PC-9 (cell line): Measurements from ENCODE around the gene NACC2. TPM values are rescaled to one million over a fixed set of nuclear protein-coding genes. Genes with fewer than 3 reads are reported as not detected.

Experiments used
- BruUV-seq: library from RNA; stranded (reverse); fragments of 400-500 nt; replicated peaks from 2 replicates; lab custom pipeline; 2021; lab: Mats Ljungman, UMichigan
- CTCF ChIA-PET: fragments of 300-600 bp; sonication (Branson Sonifier 250); formaldehyde crosslinking; loops from one replicate; lab custom pipeline; 2022; ENCODE audit warnings: antibody characterized with exemption; lab: Charles Lee
- POLR2A ChIA-PET: fragments of 300-600 bp; sonication (Branson Sonifier 250); formaldehyde crosslinking; loops from one replicate; lab custom pipeline; 2022; ENCODE audit warnings: antibody characterized with exemption; ENCODE audit not compliant: unreplicated experiment; lab: Charles Lee
- DNase-seq, 2 experiments: peaks; one replicate each; pipeline versions ENCODE4 v3.0.0 to v3.0.0-alpha.2; 2015 to 2022; ENCODE audit warnings: mixed read lengths in 1 of 2
- H2AFZ ChIP-seq: fragments of 200-600 bp; sonication (generic); 2 replicates; pipeline ENCODE4 v1.8.1; 2017; ENCODE audit warnings: antibody characterized with exemption
- H3F3A ChIP-seq: fragments of 200-600 bp; sonication (generic); 2 replicates; pipeline ENCODE4 v1.8.1; 2017; ENCODE audit warnings: antibody characterized with exemption, mild to moderate bottlenecking, low read depth; ENCODE audit not compliant: insufficient read depth
- H3K27ac ChIP-seq: fragments of 200-600 bp; sonication (generic); 2 replicates; pipeline ENCODE4 v1.6.1; 2016; ENCODE audit warnings: mixed run types
- H3K27me3 ChIP-seq: fragments of 200-600 bp; sonication (generic); 2 replicates; pipeline ENCODE4 v1.6.1; 2016; ENCODE audit warnings: low read depth, mixed run types; ENCODE audit not compliant: insufficient read depth
- H3K36me3 ChIP-seq: fragments of 200-600 bp; sonication (generic); 2 replicates; pipeline ENCODE4 v1.6.1; 2016; ENCODE audit warnings: low read depth, mixed run types
- H3K4me1 ChIP-seq: fragments of 200-600 bp; sonication (generic); replicated peaks from 2 replicates; pipeline ENCODE4 v1.6.1; 2016; ENCODE audit warnings: mixed run types; ENCODE audit not compliant: insufficient read depth
- H3K4me2 ChIP-seq: fragments of 200-600 bp; sonication (generic); 2 replicates; pipeline ENCODE4 v1.6.1; 2017; ENCODE audit warnings: mixed run types
- H3K4me3 ChIP-seq: fragments of 200-600 bp; sonication (generic); 2 replicates; pipeline ENCODE4 v1.6.1; 2016; ENCODE audit warnings: mixed run types
- H3K79me2 ChIP-seq: fragments of 200-600 bp; sonication (generic); 2 replicates; pipeline ENCODE4 v1.6.1; 2017; ENCODE audit warnings: low read depth, mixed run types
- H3K9me2 ChIP-seq: fragments of 200-600 bp; sonication (generic); 2 replicates; pipeline ENCODE4 v1.8.1; 2017; ENCODE audit warnings: mild to moderate bottlenecking; ENCODE audit not compliant: insufficient read depth
- H3K9me3 ChIP-seq: fragments of 200-600 bp; sonication (generic); 2 replicates; pipeline ENCODE4 v1.8.1; 2016; ENCODE audit warnings: low read depth; ENCODE audit not compliant: insufficient read depth
- H4K20me1 ChIP-seq: fragments of 200-600 bp; sonication (generic); 2 replicates; pipeline ENCODE4 v1.8.1; 2017; ENCODE audit not compliant: insufficient read depth
- EZH2 ChIP-seq: fragments of 200-600 bp; sonication (generic); IDR thresholded peaks from 2 replicates; pipeline ENCODE4 v1.8.0; 2017; ENCODE audit warnings: antibody characterized with exemption, low read depth
- intact Hi-C: fragments of 100-400 bp; cut with micrococcal nuclease; formaldehyde crosslinking; loops from one replicate; pipeline ENCODE4 v1.10.0; 2022; ENCODE audit not compliant: unreplicated experiment
- total RNA-seq: library from RNA; stranded (reverse); gene quantifications from 2 replicates; pipeline ENCODE4 v1.2.3, GENCODE V29; 2021
- TF ChIP-seq, protein P1 (sequence below): fragments of 200-600 bp; sonication (generic); conservative IDR thresholded peaks from 2 replicates; pipeline ENCODE4 v1.6.1; 2017; ENCODE audit warnings: mixed run types, antibody characterized with exemption, mild to moderate bottlenecking, moderate library complexity

NACC2 gene
- total RNA-seq, 1 experiment from 2014 or later = 22.4 TPM

DNA sequence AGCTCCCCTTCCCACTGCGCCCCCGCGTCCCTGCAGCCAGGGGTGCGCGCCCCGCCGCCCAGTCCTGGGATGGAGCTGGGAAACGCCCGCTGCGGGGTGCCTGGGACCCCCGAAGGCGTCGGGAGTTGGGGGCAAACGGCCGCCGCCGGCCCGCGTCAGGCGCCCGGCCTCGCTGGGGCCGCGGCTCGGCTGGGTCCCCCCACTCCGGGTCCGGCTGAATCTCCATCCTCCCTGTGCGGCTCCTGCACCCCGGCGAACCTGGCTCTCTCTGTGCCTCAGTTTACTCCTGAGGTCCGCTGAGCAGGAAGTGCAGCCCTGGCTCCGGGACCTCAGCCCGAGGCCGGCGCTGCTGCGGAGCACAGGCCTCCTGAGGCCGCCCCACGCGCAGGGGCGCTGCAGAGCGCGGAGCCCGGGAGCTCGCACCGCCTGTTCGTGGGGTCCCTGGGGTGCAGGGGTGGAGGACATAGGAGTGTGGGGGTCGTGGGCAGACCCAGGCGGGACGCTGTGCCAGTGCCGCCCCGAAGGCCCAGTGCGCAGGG lies 37.5 kb upstream of the NACC2 start:
- no TSS peak for BruUV-seq
- no peak for TF ChIP-seq EZH2
- TF ChIP-seq, protein P1, sequence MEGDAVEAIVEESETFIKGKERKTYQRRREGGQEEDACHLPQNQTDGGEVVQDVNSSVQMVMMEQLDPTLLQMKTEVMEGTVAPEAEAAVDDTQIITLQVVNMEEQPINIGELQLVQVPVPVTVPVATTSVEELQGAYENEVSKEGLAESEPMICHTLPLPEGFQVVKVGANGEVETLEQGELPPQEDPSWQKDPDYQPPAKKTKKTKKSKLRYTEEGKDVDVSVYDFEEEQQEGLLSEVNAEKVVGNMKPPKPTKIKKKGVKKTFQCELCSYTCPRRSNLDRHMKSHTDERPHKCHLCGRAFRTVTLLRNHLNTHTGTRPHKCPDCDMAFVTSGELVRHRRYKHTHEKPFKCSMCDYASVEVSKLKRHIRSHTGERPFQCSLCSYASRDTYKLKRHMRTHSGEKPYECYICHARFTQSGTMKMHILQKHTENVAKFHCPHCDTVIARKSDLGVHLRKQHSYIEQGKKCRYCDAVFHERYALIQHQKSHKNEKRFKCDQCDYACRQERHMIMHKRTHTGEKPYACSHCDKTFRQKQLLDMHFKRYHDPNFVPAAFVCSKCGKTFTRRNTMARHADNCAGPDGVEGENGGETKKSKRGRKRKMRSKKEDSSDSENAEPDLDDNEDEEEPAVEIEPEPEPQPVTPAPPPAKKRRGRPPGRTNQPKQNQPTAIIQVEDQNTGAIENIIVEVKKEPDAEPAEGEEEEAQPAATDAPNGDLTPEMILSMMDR = no peak
- H3F3A ChIP-seq = 0 out of 2 replicates have a peak, but pooled peaks cover under 1% of the 10 kb centered on the region
- H4K20me1 ChIP-seq = no peaks in the 10 kb centered on the region
- 0 out of 2 replicates have a peak, but pooled peaks cover 6% of the 10 kb centered on the region for H3K4me1 ChIP-seq
- no peak overlapping the region for H3K27ac ChIP-seq
- no peaks in the 10 kb centered on the region for H3K36me3 ChIP-seq
- intact Hi-C loops = no loop called here
- no peaks in the 10 kb centered on the region for H3K9me3 ChIP-seq
- ChIA-PET POLR2A (no interaction called here), CTCF (interaction anchor here (0.6 to 0.8 kb wide), 3 partner anchors 11 to 166 kb away, joined by 3 to 8 read pairs (median 4); no protein-coding TSS in a partner anchor)
- H3K79me2 ChIP-seq = no peaks in the 10 kb centered on the region
- H3K27me3 ChIP-seq = peaks cover 80% of the 10 kb centered on the region
- no peaks in the 10 kb centered on the region for H3K9me2 ChIP-seq
- no peak overlapping the region for H3K4me3 ChIP-seq
- no peak overlapping the region for H3K4me2 ChIP-seq
- DNase-seq = no peak
- no peak overlapping the region for H2AFZ ChIP-seq

- Histone ChIP-seq H3K4me2 (no peak overlapping the region), H3K27me3 (peaks cover 86% of the 10 kb centered on the region), H3K36me3 (no peaks in the 10 kb centered on the region), H4K20me1 (no peaks in the 10 kb centered on the region), H2AFZ (no peak overlapping the region), H3K9me2 (no peaks in the 10 kb centered on the region), H3K27ac (no peak overlapping the region), H3K4me1 (0 out of 2 replicates have a peak, but pooled peaks cover 2% of the 10 kb centered on the region), H3K9me3 (no peaks in the 10 kb centered on the region), H3F3A (no peaks in the 10 kb centered on the region), H3K79me2 (no peaks in the 10 kb centered on the region), H3K4me3 (no peak overlapping the region)
- POLR2A ChIA-PET = no interaction called here
- BruUV-seq = no TSS peak
- intact Hi-C loops = no loop called here
- no peak for DNase-seq
- CTCF ChIA-PET = interaction anchor here (0.6 kb wide), 1 partner anchor 142 kb away, joined by 5 read pairs; no protein-coding TSS in a partner anchor
- no peak for TF ChIP-seq EZH2
- TF ChIP-seq, protein P1 = no peak
These were observed 36.8 kb upstream of the NACC2 start for GRCh38 chr9:136131629-136132511.

DNA sequence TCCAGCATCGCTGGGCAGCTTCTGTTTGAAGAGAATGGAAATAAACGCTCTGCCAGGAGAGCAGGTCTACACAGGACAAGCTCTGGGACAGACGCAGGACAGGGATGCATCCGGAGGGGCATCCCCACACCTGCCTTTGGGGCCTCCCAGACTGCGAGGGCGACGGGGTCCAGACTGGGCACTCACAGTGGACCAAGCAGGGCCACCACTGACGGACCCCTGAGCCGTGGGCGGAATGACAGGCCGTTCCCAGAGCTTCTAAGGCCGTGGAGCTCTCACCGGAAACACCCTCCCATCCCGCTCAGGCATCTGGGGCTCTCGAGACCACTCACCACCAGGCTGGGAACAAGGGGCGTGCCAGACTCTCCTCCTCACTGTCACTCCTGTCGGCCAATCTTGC lies 34.1 kb upstream of the NACC2 start:
- Histone ChIP-seq H3K4me3 (no peak overlapping the region), H3K4me2 (no peak overlapping the region), H4K20me1 (no peaks in the 10 kb centered on the region), H3K4me1 (no peaks in the 10 kb centered on the region), H3K79me2 (no peaks in the 10 kb centered on the region), H2AFZ (no peak overlapping the region), H3K9me3 (no peaks in the 10 kb centered on the region), H3K9me2 (no peaks in the 10 kb centered on the region), H3K27me3 (peaks cover 88% of the 10 kb centered on the region), H3K27ac (no peak overlapping the region), H3K36me3 (no peaks in the 10 kb centered on the region), H3F3A (no peaks in the 10 kb centered on the region)
- no peak for DNase-seq
- ChIA-PET CTCF (no interaction called here), POLR2A (interaction anchor here (0.7 kb wide), 1 partner anchor 181 kb away, joined by 5 read pairs; no protein-coding TSS in a partner anchor)
- TF ChIP-seq, protein P1 = no peak
- TF ChIP-seq EZH2 = no peak
- intact Hi-C loops = no loop called here
- no TSS peak for BruUV-seq
